Activated CD4-positive, alpha-beta T cell treated with anti-CD3 and anti-CD28 coated beads, Interleukin-2, amount 10 ng/mL, durations not matched to agents 24 days and 14 days (primary cell): Measurements from ENCODE around the gene TPGS1. TPM values are rescaled to one million over a fixed set of nuclear protein-coding genes. Genes with fewer than 3 reads are reported as not detected.
"Not testable (repeated sequence)": the region's sequence is repeated elsewhere in the genome, so short reads cannot be mapped to it uniquely, and the experiment has no call there.

ENCODE experiments used
- DNase-seq: peaks from one replicate; pipeline ENCODE4 v3.0.0; 2022
- H3K27ac Mint-ChIP-seq: one replicate; pipeline ENCODE4 v1.8.0; 2022; ENCODE audit warnings: mild to moderate bottlenecking, mixed read lengths
- H3K27me3 Mint-ChIP-seq: one replicate; pipeline ENCODE4 v1.8.0; 2022; ENCODE audit warnings: mixed read lengths
- H3K36me3 Mint-ChIP-seq: one replicate; pipeline ENCODE4 v1.8.0; 2022; ENCODE audit warnings: low read depth, mild to moderate bottlenecking, mixed read lengths
- H3K4me1 Mint-ChIP-seq: one replicate; pipeline ENCODE4 v1.8.0; 2021; ENCODE audit warnings: mixed read lengths
- H3K4me3 Mint-ChIP-seq: one replicate; pipeline ENCODE4 v1.8.0; 2022; ENCODE audit warnings: mild to moderate bottlenecking, moderate library complexity, mixed read lengths
- H3K9me3 Mint-ChIP-seq: one replicate; pipeline ENCODE4 v1.8.0; 2021; ENCODE audit warnings: mixed read lengths
- intact Hi-C: fragments of 100-400 bp; cut with micrococcal nuclease; formaldehyde crosslinking; loops from one replicate; pipeline ENCODE4 v1.15.1; 2023
- total RNA-seq: library from RNA; stranded (reverse); gene quantifications from 2 replicates; pipeline ENCODE4 v1.2.3, GENCODE V29; 2022

The TPGS1 gene
- total RNA-seq, 1 donor from 2014 or later: 13.5 TPM

GRCh38 chr19:468587-469256 lies 38.6 kb upstream of the TPGS1 start:
- no peaks in the 10 kb centered on the region for H3K27me3 Mint-ChIP-seq
- no peak overlapping the region for H3K4me3 Mint-ChIP-seq
- H3K4me1 Mint-ChIP-seq: no peaks in the 10 kb centered on the region
- peaks cover 2% of the 10 kb centered on the region for H3K36me3 Mint-ChIP-seq
- DNase-seq: no peak
- H3K27ac Mint-ChIP-seq: no peak overlapping the region
- H3K9me3 Mint-ChIP-seq: no peaks in the 10 kb centered on the region
- intact Hi-C loops: no loop called here

GRCh38 chr19:469833-470232 lies 37.5 kb upstream of the TPGS1 start:
- intact Hi-C loops: no loop called here

GRCh38 chr19:470701-471100 lies 36.6 kb upstream of the TPGS1 start:
- H3K36me3 Mint-ChIP-seq: no peaks in the 10 kb centered on the region
- H3K4me1 Mint-ChIP-seq: no peaks in the 10 kb centered on the region
- H3K27me3 Mint-ChIP-seq: no peaks in the 10 kb centered on the region
- no peak overlapping the region for H3K27ac Mint-ChIP-seq
- H3K9me3 Mint-ChIP-seq: no peaks in the 10 kb centered on the region
- DNase-seq: no peak
- H3K4me3 Mint-ChIP-seq: no peak overlapping the region
- intact Hi-C loops: no loop called here

More at GRCh38 chr19:469833-470232, 37.5 kb upstream of the TPGS1 start:
- Mint-ChIP-seq H3K9me3 (no peaks in the 10 kb centered on the region), H3K4me3 (no peak overlapping the region), H3K27me3 (no peaks in the 10 kb centered on the region), H3K36me3 (no peaks in the 10 kb centered on the region), H3K4me1 (no peaks in the 10 kb centered on the region), H3K27ac (no peak overlapping the region)
- DNase-seq: no peak

- Mint-ChIP-seq H3K9me3 (no peaks in the 10 kb centered on the region), H3K4me1 (no peaks in the 10 kb centered on the region), H3K27me3 (no peaks in the 10 kb centered on the region), H3K36me3 (no peaks in the 10 kb centered on the region), H3K4me3 (no peak overlapping the region), H3K27ac (no peak overlapping the region)
- no peak for DNase-seq
- intact Hi-C loops: no loop called here
These were observed 35.1 kb upstream of the TPGS1 start for GRCh38 chr19:472005-472858.

GRCh38 chr19:474126-475078 lies 32.9 kb upstream of the TPGS1 start:
- DNase-seq: no peak
- H3K4me3 Mint-ChIP-seq: no peak overlapping the region
- no peaks in the 10 kb centered on the region for H3K36me3 Mint-ChIP-seq
- H3K9me3 Mint-ChIP-seq: no peaks in the 10 kb centered on the region
- no peaks in the 10 kb centered on the region for H3K4me1 Mint-ChIP-seq
- no peaks in the 10 kb centered on the region for H3K27me3 Mint-ChIP-seq
- intact Hi-C loops: no loop called here
- no peak overlapping the region for H3K27ac Mint-ChIP-seq

GRCh38 chr19:475360-475759 lies 31.9 kb upstream of the TPGS1 start:
- H3K9me3 Mint-ChIP-seq: peaks cover 6% of the 10 kb centered on the region
- peaks cover 4% of the 10 kb centered on the region for H3K36me3 Mint-ChIP-seq
- no peak for DNase-seq
- H3K27ac Mint-ChIP-seq: no peak overlapping the region
- peaks cover 5% of the 10 kb centered on the region for H3K4me1 Mint-ChIP-seq
- intact Hi-C loops: no loop called here
- peaks cover 2% of the 10 kb centered on the region for H3K27me3 Mint-ChIP-seq
- no peak overlapping the region for H3K4me3 Mint-ChIP-seq

GRCh38 chr19:478236-478903 lies 28.9 kb upstream of the TPGS1 start:
- no peak for DNase-seq
- peaks cover 6% of the 10 kb centered on the region for H3K27me3 Mint-ChIP-seq
- H3K4me1 Mint-ChIP-seq: peaks cover 9% of the 10 kb centered on the region
- intact Hi-C loops: no loop called here
- H3K9me3 Mint-ChIP-seq: peaks cover 19% of the 10 kb centered on the region
- H3K36me3 Mint-ChIP-seq: peaks cover 16% of the 10 kb centered on the region
- H3K4me3 Mint-ChIP-seq: no peak overlapping the region
- H3K27ac Mint-ChIP-seq: no peak overlapping the region

- Mint-ChIP-seq H3K9me3 (peaks cover 19% of the 10 kb centered on the region), H3K36me3 (peaks cover 16% of the 10 kb centered on the region), H3K27me3 (peaks cover 6% of the 10 kb centered on the region), H3K4me1 (peaks cover 9% of the 10 kb centered on the region), H3K27ac (no peak overlapping the region), H3K4me3 (no peak overlapping the region)
- intact Hi-C loops: no loop called here
- DNase-seq: no peak
These were observed 28.3 kb upstream of the TPGS1 start for GRCh38 chr19:478976-479375.

- DNase-seq: peak; percentile 76
- H3K36me3 Mint-ChIP-seq: peaks cover 16% of the 10 kb centered on the region
- peaks cover 6% of the 10 kb centered on the region for H3K27me3 Mint-ChIP-seq
- H3K9me3 Mint-ChIP-seq: peaks cover 19% of the 10 kb centered on the region
- peak overlapping the region; percentile 39 for H3K4me3 Mint-ChIP-seq
- intact Hi-C loops: no loop called here
- H3K27ac Mint-ChIP-seq: peak overlapping the region; percentile 72
- peaks cover 9% of the 10 kb centered on the region for H3K4me1 Mint-ChIP-seq
These were observed 27.1 kb upstream of the TPGS1 start for GRCh38 chr19:480016-480855.

- intact Hi-C loops, DNase-seq, H3K4me1 Mint-ChIP-seq, H3K27me3 Mint-ChIP-seq, H3K4me3 Mint-ChIP-seq: not testable (repeated sequence)
- peaks cover 19% of the 10 kb centered on the region for H3K9me3 Mint-ChIP-seq
- H3K36me3 Mint-ChIP-seq: peaks cover 16% of the 10 kb centered on the region
- H3K27ac Mint-ChIP-seq: peak overlapping the region; percentile 72
These were observed 26.2 kb upstream of the TPGS1 start for GRCh38 chr19:481100-481499.

- H3K4me1 Mint-ChIP-seq: peaks cover 9% of the 10 kb centered on the region
- peaks cover 16% of the 10 kb centered on the region for H3K36me3 Mint-ChIP-seq
- H3K27ac Mint-ChIP-seq: no peak overlapping the region
- intact Hi-C loops: no loop called here
- H3K4me3 Mint-ChIP-seq: no peak overlapping the region
- peaks cover 19% of the 10 kb centered on the region for H3K9me3 Mint-ChIP-seq
- no peak for DNase-seq
- peaks cover 11% of the 10 kb centered on the region for H3K27me3 Mint-ChIP-seq
These were observed 24.9 kb upstream of the TPGS1 start for GRCh38 chr19:482186-483041.
